ENCODE results near the gene MAPK4. TPM values are rescaled to one million over a fixed set of nuclear protein-coding genes. Genes with fewer than 3 reads are reported as not detected.
"Not testable (repeated sequence)": the region's sequence is repeated elsewhere in the genome, so short reads cannot be mapped to it uniquely, and the experiment has no call there.

The MAPK4 gene
- polyA plus RNA-seq, 10 donors, result 5.1 to 16.2 (median 9.8) TPM

GRCh38 chr18:50680966-50681365 is 121.1 kb downstream of the MAPK4 start:
- DNase-seq, result no peak

GRCh38 chr18:50682852-50683251 is 123.0 kb downstream of the MAPK4 start:
- DNase-seq, result no peak

GRCh38 chr18:50686409-50686808 is 126.5 kb downstream of the MAPK4 start:
- DNase-seq, result no peak

DNA sequence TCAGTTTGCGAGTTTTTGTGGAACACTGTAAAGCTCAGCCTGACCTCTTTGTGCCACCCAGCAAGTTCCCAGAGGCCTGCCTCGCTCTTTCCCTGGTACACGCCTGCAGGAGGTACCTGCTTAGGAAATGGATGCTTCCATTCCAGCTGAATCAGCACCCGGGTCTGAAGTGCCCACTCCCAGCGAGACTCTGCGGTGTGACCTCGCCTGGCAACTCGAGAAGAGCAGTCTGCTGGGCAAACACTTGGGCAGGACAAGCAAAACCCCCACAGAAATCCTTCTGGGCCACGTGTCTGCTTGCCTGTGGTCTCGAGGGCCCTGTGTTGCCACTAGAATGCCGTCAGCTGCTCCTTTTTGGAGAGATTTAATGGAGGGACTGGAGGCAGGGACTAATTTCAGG is 127.6 kb downstream of the MAPK4 start:
- no peak for DNase-seq

DNA sequence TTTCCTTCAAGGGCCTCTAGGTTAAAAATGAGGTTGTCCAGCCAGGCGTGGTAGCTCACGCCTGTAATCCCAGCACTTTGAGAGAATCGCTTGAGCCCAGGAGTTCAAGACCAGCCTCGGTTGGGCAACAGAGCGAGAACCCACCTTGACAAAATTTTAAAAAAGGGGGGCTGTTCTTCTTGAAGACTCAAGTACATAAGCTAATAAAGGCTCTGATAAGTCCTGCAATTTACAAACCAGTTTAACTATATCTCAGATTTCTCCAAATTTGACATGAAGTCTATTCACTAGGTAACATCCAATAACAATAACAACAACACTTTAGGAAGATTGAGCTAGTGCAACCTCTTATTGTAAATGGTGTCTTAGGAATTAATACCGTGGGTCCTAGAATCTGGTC is 129.7 kb downstream of the MAPK4 start:
- no peak for DNase-seq

DNA sequence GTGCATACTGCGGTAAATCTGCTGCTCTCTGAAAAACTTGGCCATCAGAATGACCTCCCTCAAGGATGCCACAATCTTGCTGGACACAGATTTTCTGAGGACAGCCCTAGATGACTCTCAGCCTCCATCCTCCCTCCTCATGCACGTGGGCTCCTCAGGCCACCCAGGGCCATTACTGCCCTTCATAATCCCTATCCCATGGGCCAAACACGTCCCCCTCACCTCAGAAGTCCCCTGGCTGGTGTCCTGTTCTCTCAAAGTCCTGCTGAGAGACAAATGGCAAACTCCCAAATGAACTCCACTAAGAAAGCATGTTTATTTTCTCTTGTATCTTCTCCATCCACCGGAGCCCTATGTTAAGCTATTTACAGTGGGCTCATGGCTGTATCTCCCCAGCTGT is 134.3 kb downstream of the MAPK4 start:
- no peak for DNase-seq

DNA sequence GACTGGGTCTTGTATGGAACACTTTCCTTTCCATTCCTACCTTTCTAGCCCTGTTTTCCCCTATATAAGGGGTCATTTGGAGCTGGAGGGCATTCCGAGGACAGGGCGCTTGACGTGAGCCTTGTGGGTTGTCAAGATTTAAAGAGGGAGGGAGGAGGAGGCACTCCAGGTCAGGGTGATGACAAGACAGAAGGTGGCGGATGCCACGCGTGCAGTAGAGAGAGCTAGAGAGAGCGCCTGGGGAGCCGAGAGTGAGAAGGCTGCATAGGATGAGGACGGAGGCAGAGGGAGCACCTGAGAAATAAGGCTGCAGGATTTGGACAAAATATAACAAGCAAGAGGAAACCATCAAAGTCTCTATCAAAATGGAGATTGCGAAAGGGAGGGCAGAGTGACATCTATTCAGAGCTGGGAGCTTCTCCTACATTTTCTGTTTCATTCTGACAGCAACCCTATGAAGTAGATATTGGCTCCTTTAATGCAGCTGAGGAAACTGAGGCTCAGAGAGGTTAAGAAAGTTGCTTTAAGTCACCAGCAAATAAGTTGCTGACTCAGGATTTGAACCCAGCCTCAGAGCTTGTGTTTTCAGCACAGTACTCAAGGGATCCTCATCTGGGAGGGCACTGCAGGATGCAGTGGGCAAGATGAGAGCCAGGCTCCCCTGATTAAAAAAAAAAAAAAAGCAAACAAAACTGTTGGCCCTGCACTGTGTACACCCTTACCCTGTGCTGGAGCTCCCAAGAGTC is 135.7 kb downstream of the MAPK4 start:
- no peak for DNase-seq

DNA sequence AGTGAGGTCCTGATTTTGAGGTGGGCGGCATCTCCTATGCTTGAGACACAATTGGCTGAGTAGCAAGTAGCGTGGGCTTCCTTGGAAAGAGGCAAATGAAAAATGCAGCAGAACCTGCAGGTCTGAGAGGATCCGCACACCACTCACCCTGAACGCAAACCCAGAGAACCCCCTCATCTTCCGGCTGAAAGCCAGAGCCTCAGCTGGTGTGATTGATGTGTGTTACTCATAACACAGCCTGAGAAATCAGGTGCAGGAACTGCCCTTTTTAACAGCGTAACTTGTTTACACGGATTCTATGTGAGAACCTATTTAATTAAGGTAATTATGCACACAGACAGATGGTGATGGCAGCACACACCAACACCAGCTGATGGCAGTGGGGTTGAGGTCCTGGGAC is 136.5 kb downstream of the MAPK4 start:
- DNase-seq, result no peak

GRCh38 chr18:50696929-50697328 is 137.0 kb downstream of the MAPK4 start:
- no peak for DNase-seq

GRCh38 chr18:50697509-50697908 is 137.6 kb downstream of the MAPK4 start:
- no peak for DNase-seq

- DNase-seq, result no peak
Observed at GRCh38 chr18:50700245-50701165, 140.6 kb downstream of the MAPK4 start.

DNA sequence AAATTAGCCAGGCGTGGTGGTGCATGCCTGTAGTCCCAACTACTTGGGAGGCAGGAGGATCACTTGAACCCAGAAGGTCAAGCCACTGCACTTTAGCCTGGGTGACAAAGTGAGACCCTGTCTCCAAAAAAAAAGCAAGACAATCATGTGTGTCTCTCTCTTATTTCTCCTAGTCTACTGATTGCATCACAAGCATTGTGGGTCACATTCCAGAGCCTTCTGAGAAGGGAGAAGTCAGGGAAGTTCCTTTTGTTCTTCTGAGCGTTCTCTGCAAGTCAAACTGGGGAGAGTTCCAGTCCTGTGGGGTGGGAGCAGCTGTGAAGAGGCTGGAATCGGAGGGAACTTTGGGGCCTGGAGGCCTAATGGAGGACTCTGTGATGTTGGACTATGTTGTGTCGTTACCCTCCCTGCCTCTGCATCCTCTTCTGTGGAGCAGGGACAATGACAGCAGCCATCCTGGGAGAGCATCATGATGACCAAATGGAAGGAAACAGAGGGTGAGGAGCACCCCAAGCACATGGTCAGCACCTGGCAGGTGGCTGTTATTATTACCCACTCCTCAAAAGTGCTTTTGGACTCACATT is 144.6 kb downstream of the MAPK4 start:
- no peak for DNase-seq

DNA sequence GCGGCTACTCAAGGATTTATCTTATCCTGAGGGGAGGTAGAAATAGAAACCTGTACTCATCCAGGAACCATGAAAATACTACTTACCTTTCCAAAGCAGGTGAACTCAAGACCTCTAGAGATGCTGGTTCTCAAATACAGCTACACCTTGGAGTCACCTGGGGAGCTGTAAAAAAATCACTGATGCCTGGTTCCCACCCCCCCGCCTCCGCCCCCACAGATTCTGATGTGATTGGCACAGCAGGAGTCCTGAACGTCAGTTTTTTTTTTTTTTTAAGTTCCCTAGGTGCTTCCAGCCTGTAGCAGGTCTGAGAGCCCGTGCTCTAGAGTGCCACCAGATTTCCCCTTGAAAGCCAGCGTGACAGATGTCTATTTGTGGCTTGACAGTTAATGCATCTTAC is 146.3 kb downstream of the MAPK4 start:
- no peak for DNase-seq

GRCh38 chr18:50706651-50707050 is 146.8 kb downstream of the MAPK4 start:
- DNase-seq, result no peak

DNA sequence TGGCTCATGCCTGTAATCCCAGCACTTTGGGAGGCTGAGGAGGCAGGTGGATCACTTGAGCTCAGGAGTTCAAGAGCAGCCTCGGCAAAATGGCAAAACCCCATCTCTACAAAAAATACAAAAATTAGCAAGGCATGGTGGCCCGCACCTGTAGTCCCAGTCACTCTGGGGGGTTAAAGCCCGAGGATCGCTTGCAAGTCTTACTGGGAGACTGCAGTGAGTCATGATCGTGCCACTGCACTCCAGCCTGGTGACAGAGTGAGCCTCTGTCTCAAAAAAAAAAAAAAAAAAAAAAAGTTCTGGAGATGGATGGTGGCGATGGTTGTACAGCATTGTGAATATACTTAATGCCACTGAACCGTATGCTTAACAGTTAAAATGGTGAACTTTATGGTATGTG is 147.4 kb downstream of the MAPK4 start:
- DNase-seq, result not testable (repeated sequence)

GRCh38 chr18:50707855-50708469 is 148.1 kb downstream of the MAPK4 start:
- peak in 1 of 3 donors; percentile 53 for DNase-seq

- no peak for DNase-seq
Observed at GRCh38 chr18:50709193-50709592, 149.3 kb downstream of the MAPK4 start.

- DNase-seq, result no peak
Observed at GRCh38 chr18:50711386-50711785, 151.5 kb downstream of the MAPK4 start.

DNA sequence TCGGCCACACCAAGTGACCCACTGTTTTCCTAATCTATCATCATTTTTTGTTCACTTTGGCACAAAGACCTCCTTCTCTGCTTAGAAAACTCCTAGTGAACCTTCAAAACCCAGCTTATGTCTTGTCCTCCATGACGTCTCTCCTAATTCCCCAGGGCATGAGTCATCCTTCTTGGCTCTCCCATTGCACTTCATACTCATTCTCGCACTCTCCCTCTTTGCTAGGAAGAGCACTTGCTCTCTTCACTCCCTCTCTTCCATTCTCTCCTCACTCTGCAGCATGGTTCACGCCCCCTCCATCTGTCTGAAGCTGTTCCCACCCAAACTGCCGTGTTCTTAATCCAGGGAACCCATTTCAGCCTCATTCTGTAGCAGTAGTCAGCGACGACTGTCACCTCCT is 156.0 kb downstream of the MAPK4 start:
- no peak for DNase-seq

DNA sequence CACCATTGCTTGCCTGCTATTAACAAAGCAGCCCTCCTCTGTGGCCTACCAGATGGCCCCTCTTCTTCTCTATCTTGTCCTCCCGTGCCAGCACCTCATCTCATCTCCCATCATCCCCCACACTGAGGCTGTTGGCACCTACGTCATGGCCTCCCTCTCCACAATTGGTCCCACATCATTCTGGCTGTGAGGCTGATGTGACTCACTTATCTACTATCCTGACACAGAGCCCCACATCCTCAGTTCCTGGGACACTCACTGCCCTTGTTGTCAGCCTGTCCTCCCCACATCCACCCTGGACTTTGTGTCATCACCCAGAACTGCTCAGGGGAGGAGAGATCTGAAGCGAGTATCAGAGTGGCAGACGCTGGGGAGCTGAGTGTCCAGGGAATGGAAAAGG is 157.0 kb downstream of the MAPK4 start:
- DNase-seq, result no peak

DNA sequence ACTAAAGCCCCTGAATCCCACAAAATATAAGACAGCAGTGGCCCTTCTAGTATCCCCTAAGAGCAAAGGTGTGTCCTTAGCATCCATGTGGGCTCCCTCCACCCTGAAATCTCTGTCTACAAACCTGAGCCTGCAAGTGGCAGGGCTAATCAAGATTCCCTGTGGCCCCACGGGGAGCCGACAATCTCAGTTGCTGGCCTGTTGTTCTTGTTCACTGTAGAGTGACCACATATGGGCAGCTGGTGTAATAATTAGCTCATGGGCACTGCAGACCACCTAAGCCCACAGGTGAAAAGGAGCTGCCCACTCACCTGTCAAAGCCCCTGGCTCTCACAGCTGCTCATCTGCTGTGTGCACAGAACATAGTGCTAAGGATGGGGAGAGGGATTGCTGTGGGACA is 157.7 kb downstream of the MAPK4 start:
- DNase-seq, result no peak

All from muscle of back (tissue), 11 donors.